ENCODE data around the gene TBC1D12.
"Not testable (repeated sequence)": the region's sequence is repeated elsewhere in the genome, so short reads cannot be mapped to it uniquely, and the experiment has no call there.

GRCh38 chr10:94385733-94386132 is 16.6 kb upstream of the TBC1D12 start:
- TF ChIP-seq CTCF (conservative IDR thresholded peaks at IDR 0.05); EZH2 (IDR thresholded peaks at IDR 0.05; ENCODE audit: low read depth): not testable (repeated sequence)

All from PC-9 (cell line).